KMS-11 (cell line): ENCODE data around the gene GNAO1.

Experiments used
- H2AFZ ChIP-seq: fragments of 200-600 bp; sonication (generic); 2 replicates; pipeline ENCODE4 v1.6.1; 2016; ENCODE audit warnings: antibody characterized with exemption, mixed run types, low read depth
- H3K27ac ChIP-seq: fragments of 200-600 bp; sonication (generic); 2 replicates; pipeline ENCODE4 v1.6.1; 2016; ENCODE audit warnings: mild to moderate bottlenecking, mixed run types
- H3K27me3 ChIP-seq: fragments of 200-600 bp; sonication (generic); 2 replicates; pipeline ENCODE4 v1.6.1; 2017; ENCODE audit warnings: mild to moderate bottlenecking, low read depth, mixed run types, moderate library complexity; ENCODE audit not compliant: insufficient read depth
- H3K36me3 ChIP-seq: fragments of 200-600 bp; sonication (generic); 2 replicates; pipeline ENCODE4 v1.6.1; 2017; ENCODE audit warnings: mild to moderate bottlenecking, mixed run types; ENCODE audit not compliant: insufficient read depth
- H3K4me1 ChIP-seq: fragments of 200-600 bp; sonication (generic); 2 replicates; pipeline ENCODE4 v1.6.1; 2016; ENCODE audit warnings: mild to moderate bottlenecking, low read depth, mixed run types; ENCODE audit not compliant: poor library complexity, severe bottlenecking
- H3K4me2 ChIP-seq: fragments of 200-600 bp; sonication (generic); 2 replicates; pipeline ENCODE4 v1.7.0; 2016; ENCODE audit warnings: mild to moderate bottlenecking, mixed run types
- H3K4me3 ChIP-seq: fragments of 200-600 bp; sonication (generic); IDR thresholded peaks from 2 replicates; pipeline ENCODE4 v1.6.1; 2017; ENCODE audit warnings: low read depth, low read length, mixed read lengths; ENCODE audit not compliant: insufficient read depth
- H3K79me2 ChIP-seq: fragments of 200-600 bp; sonication (generic); 2 replicates; pipeline ENCODE4 v1.6.1; 2016; ENCODE audit warnings: low read depth, mixed run types; ENCODE audit not compliant: insufficient read depth
- H3K9ac ChIP-seq: fragments of 200-600 bp; sonication (generic); 2 replicates; pipeline ENCODE4 v1.6.1; 2016; ENCODE audit warnings: mild to moderate bottlenecking, mixed run types
- H4K20me1 ChIP-seq: fragments of 200-600 bp; sonication (generic); 2 replicates; pipeline ENCODE4 v1.6.1; 2016; ENCODE audit warnings: mild to moderate bottlenecking, mixed run types; ENCODE audit not compliant: insufficient read depth
- CTCF ChIP-seq: fragments of 200-600 bp; sonication (generic); conservative IDR thresholded peaks from 2 replicates; pipeline ENCODE4 v1.6.1; 2017; ENCODE audit warnings: low read depth, mild to moderate bottlenecking, antibody characterized with exemption, low read length, moderate library complexity, mixed read lengths

Gene GNAO1

DNA sequence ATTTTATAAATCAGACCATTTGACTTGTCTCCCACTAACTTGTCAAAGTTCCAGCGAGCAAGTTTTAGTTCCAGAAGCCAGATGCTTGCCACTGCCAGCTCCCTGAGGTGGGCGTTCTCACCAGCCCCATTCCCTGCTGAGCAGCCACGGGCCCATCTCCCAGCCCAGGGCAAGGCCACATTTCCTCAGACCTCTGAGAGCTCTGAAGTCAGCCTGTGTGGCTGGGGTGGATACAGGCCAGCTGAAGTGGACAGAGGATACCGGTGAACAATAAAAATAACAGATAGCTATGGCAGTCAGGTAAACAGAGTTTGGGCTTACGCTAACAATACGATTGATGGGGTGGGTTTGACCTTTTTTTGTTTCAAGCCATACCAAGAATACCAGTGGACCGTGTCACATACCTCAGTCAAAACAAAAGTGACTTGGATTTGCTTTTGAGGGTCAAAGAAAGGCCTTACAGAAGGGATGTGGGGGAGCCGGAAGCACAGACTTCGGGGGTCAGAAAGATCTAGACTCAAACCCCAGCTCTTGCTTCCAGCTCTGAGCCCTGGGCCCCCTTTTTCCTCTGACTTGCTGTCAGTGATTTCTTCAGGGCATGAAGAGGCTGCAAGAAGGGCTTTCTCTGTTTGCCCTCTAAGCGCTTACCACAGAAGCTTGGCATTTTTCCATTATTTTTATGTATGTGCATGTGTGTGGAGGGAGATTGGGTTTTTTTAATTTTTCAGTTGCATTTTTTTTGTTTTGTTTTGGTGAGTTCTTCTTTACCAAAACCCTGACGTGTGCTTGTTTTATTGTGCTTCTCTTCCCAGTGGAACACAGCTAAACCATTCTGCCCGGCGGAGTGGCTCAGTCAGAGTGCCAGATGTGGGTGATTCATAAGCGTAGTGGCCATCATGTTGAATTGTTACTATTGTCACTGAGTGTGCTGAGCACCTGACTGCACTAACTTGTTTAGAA is 109.9 kb downstream of the GNAO1 start:
- no peak for TF ChIP-seq CTCF
- no peak overlapping the region for H2AFZ ChIP-seq
- H3K9ac ChIP-seq: no peak overlapping the region
- no peak overlapping the region for H3K27ac ChIP-seq
- no peak overlapping the region for H3K4me2 ChIP-seq
- no peaks in the 10 kb centered on the region for H3K79me2 ChIP-seq
- H4K20me1 ChIP-seq: no peaks in the 10 kb centered on the region
- H3K36me3 ChIP-seq: no peaks in the 10 kb centered on the region
- H3K27me3 ChIP-seq: no peaks in the 10 kb centered on the region
- H3K4me3 ChIP-seq: no peak overlapping the region
- H3K4me1 ChIP-seq: no peaks in the 10 kb centered on the region

DNA sequence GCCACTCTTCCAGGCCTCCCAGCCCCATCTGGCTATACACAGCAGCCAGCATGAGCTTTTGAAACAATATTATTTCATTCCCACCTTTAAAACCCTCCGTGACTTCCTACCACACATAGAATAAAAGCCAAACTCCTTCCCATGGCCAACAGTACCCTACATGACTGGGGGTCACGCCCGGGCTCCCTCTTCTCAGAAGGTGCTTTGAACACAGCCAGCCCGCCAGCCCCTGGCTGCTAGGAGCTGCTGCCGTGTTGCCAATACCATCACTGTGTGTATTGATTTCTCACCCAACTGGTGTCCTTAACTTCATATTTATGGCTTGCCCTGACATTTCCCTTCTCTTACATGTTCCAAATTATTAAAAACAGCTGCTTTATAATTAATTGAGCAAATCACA is 111.2 kb downstream of the GNAO1 start:
- no peaks in the 10 kb centered on the region for H3K36me3 ChIP-seq
- no peak overlapping the region for H3K4me3 ChIP-seq
- H3K27ac ChIP-seq: no peak overlapping the region
- TF ChIP-seq CTCF: no peak
- no peaks in the 10 kb centered on the region for H3K4me1 ChIP-seq
- no peak overlapping the region for H3K4me2 ChIP-seq
- no peaks in the 10 kb centered on the region for H3K79me2 ChIP-seq
- no peaks in the 10 kb centered on the region for H4K20me1 ChIP-seq
- no peak overlapping the region for H2AFZ ChIP-seq
- H3K9ac ChIP-seq: no peak overlapping the region
- no peaks in the 10 kb centered on the region for H3K27me3 ChIP-seq

DNA sequence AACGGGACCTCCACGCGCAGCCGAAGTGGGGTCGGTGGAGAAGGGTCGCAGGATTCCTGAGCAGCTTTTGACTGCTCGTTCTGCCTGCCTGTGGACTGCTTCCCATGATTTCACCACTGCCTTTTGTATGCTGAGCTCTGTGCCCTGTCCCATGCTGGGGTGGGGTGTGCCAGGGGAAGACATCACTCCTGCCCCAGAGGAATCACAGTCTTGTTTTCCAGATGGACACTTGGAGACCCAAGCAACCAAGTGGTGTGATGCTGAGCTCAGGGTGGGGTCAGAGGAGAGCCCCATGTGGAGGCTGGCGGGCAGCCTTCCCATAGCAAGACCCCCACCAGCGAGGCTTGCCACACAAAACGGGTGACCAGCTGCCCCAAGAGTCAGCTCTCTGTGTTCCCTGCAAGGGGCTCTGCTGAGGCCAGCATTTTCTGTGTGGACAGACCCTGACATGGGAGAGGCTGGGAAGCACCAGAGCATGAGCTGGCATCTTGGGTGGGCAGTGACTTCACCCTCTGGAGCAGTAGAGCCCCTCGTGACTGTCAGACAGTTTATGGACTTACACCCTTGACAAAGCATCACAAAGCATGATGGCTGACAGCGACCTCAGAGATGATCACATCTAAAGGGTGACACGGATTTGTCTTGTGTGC is 111.9 kb downstream of the GNAO1 start:
- H4K20me1 ChIP-seq: no peaks in the 10 kb centered on the region
- H3K27me3 ChIP-seq: no peaks in the 10 kb centered on the region
- H2AFZ ChIP-seq: no peak overlapping the region
- H3K27ac ChIP-seq: no peak overlapping the region
- H3K4me3 ChIP-seq: no peak overlapping the region
- no peaks in the 10 kb centered on the region for H3K36me3 ChIP-seq
- H3K4me1 ChIP-seq: no peaks in the 10 kb centered on the region
- TF ChIP-seq CTCF: no peak
- H3K4me2 ChIP-seq: no peak overlapping the region
- H3K9ac ChIP-seq: no peak overlapping the region
- no peaks in the 10 kb centered on the region for H3K79me2 ChIP-seq

- H3K4me2 ChIP-seq: no peak overlapping the region
- no peak overlapping the region for H3K9ac ChIP-seq
- no peaks in the 10 kb centered on the region for H3K79me2 ChIP-seq
- no peaks in the 10 kb centered on the region for H3K36me3 ChIP-seq
- H3K27me3 ChIP-seq: no peaks in the 10 kb centered on the region
- H3K4me1 ChIP-seq: no peaks in the 10 kb centered on the region
- no peak overlapping the region for H3K4me3 ChIP-seq
- no peak for TF ChIP-seq CTCF
- no peaks in the 10 kb centered on the region for H4K20me1 ChIP-seq
- no peak overlapping the region for H3K27ac ChIP-seq
- no peak overlapping the region for H2AFZ ChIP-seq
Measured at GRCh38 chr16:56303880-56304279, 112.6 kb downstream of the GNAO1 start.
